T-helper 1 cell treated with Interleukin-12 subunit alpha and Interleukin-12 subunit beta and Interleukin-4 antibody, amounts not matched to agents 30 μg/mL and 1 μg/mL, for 36 hours (primary cell): ENCODE data around the gene FOXJ2.
"Not testable (repeated sequence)": the region's sequence is repeated elsewhere in the genome, so short reads cannot be mapped to it uniquely, and the experiment has no call there.

ENCODE experiments used
- H3K27ac Mint-ChIP-seq: one replicate; pipeline ENCODE4 v1.8.0; 2021; ENCODE audit warnings: mild to moderate bottlenecking, mixed read lengths
- H3K27me3 Mint-ChIP-seq: one replicate; pipeline ENCODE4 v1.8.0; 2021; ENCODE audit warnings: low read depth, mixed read lengths
- H3K36me3 Mint-ChIP-seq: one replicate; pipeline ENCODE4 v1.8.0; 2021; ENCODE audit warnings: low read depth, mixed read lengths
- H3K4me1 Mint-ChIP-seq: one replicate; pipeline ENCODE4 v1.8.0; 2021; ENCODE audit warnings: low read depth, mixed read lengths
- H3K4me3 Mint-ChIP-seq: one replicate; pipeline ENCODE4 v1.8.0; 2021; ENCODE audit warnings: mild to moderate bottlenecking, moderate library complexity, mixed read lengths
- H3K9me3 Mint-ChIP-seq: one replicate; pipeline ENCODE4 v1.8.0; 2021; ENCODE audit warnings: mixed read lengths

The FOXJ2 gene

GRCh38 chr12:8014836-8015235 is 17.7 kb upstream of the FOXJ2 start:
- Mint-ChIP-seq H3K27me3 (peaks cover 59% of the 10 kb centered on the region), H3K4me3 (no peak overlapping the region), H3K27ac (no peak overlapping the region), H3K4me1 (peaks cover 2% of the 10 kb centered on the region), H3K36me3 (no peaks in the 10 kb centered on the region), H3K9me3 (no peaks in the 10 kb centered on the region)

GRCh38 chr12:8018213-8018612 is 14.3 kb upstream of the FOXJ2 start:
- not testable (repeated sequence) for H3K4me1 Mint-ChIP-seq, H3K4me3 Mint-ChIP-seq, H3K27ac Mint-ChIP-seq, H3K36me3 Mint-ChIP-seq, H3K9me3 Mint-ChIP-seq
- peaks cover 54% of the 10 kb centered on the region for H3K27me3 Mint-ChIP-seq

- H3K36me3 Mint-ChIP-seq, result no peaks in the 10 kb centered on the region
- H3K27ac Mint-ChIP-seq, result no peak overlapping the region
- H3K4me1 Mint-ChIP-seq, result peaks cover 2% of the 10 kb centered on the region
- peaks cover 54% of the 10 kb centered on the region for H3K27me3 Mint-ChIP-seq
- no peaks in the 10 kb centered on the region for H3K9me3 Mint-ChIP-seq
- no peak overlapping the region for H3K4me3 Mint-ChIP-seq
These were observed 13.6 kb upstream of the FOXJ2 start for GRCh38 chr12:8018666-8019581.

- peak overlapping the region; percentile 98 for H3K27ac Mint-ChIP-seq
- no peaks in the 10 kb centered on the region for H3K27me3 Mint-ChIP-seq
- H3K4me1 Mint-ChIP-seq, result peaks cover 20% of the 10 kb centered on the region
- H3K4me3 Mint-ChIP-seq, result peak overlapping the region; percentile 91
- H3K36me3 Mint-ChIP-seq, result peaks cover 2% of the 10 kb centered on the region
- no peaks in the 10 kb centered on the region for H3K9me3 Mint-ChIP-seq
These were observed 6.1 kb upstream of the FOXJ2 start for GRCh38 chr12:8026291-8026900.

GRCh38 chr12:8027856-8028255 is 4.7 kb upstream of the FOXJ2 start:
- Mint-ChIP-seq H3K4me1 (peaks cover 24% of the 10 kb centered on the region), H3K27me3 (no peaks in the 10 kb centered on the region), H3K36me3 (peaks cover 2% of the 10 kb centered on the region), H3K4me3 (peak overlapping the region; percentile 91), H3K27ac (peak overlapping the region; percentile 91), H3K9me3 (no peaks in the 10 kb centered on the region)

GRCh38 chr12:8028267-8028666 is 4.2 kb upstream of the FOXJ2 start:
- Mint-ChIP-seq H3K36me3 (peaks cover 2% of the 10 kb centered on the region), H3K27ac (no peak overlapping the region), H3K9me3 (no peaks in the 10 kb centered on the region), H3K27me3 (no peaks in the 10 kb centered on the region), H3K4me1 (peaks cover 26% of the 10 kb centered on the region), H3K4me3 (no peak overlapping the region)

GRCh38 chr12:8030189-8030588 is 2.3 kb upstream of the FOXJ2 start:
- no peaks in the 10 kb centered on the region for H3K9me3 Mint-ChIP-seq
- H3K36me3 Mint-ChIP-seq, result peaks cover 4% of the 10 kb centered on the region
- H3K4me3 Mint-ChIP-seq, result no peak overlapping the region
- H3K27me3 Mint-ChIP-seq, result no peaks in the 10 kb centered on the region
- H3K4me1 Mint-ChIP-seq, result peaks cover 41% of the 10 kb centered on the region
- H3K27ac Mint-ChIP-seq, result no peak overlapping the region

GRCh38 chr12:8031017-8031416 is 1.5 kb upstream of the FOXJ2 start:
- H3K9me3 Mint-ChIP-seq, H3K36me3 Mint-ChIP-seq, H3K27me3 Mint-ChIP-seq, H3K4me3 Mint-ChIP-seq: not testable (repeated sequence)
- Mint-ChIP-seq H3K4me1 (peaks cover 46% of the 10 kb centered on the region), H3K27ac (peak overlapping the region; percentile 74)

- H3K27ac Mint-ChIP-seq, result peak overlapping the region; percentile 67
- H3K36me3 Mint-ChIP-seq, result peaks cover 2% of the 10 kb centered on the region
- H3K9me3 Mint-ChIP-seq, result no peaks in the 10 kb centered on the region
- H3K4me3 Mint-ChIP-seq, result peak overlapping the region; percentile 79
- H3K27me3 Mint-ChIP-seq, result no peaks in the 10 kb centered on the region
- H3K4me1 Mint-ChIP-seq, result peaks cover 42% of the 10 kb centered on the region
These were observed 659 bp upstream of the FOXJ2 start for GRCh38 chr12:8031872-8032241.

- no peaks in the 10 kb centered on the region for H3K9me3 Mint-ChIP-seq
- no peaks in the 10 kb centered on the region for H3K27me3 Mint-ChIP-seq
- H3K36me3 Mint-ChIP-seq, result peaks cover 4% of the 10 kb centered on the region
- H3K27ac Mint-ChIP-seq, result peak overlapping the region; percentile 82
- peak overlapping the region; percentile 81 for H3K4me3 Mint-ChIP-seq
- H3K4me1 Mint-ChIP-seq, result peaks cover 53% of the 10 kb centered on the region
These were observed 883 bp downstream of the FOXJ2 start for GRCh38 chr12:8033153-8034044.

GRCh38 chr12:8034802-8035201 is 2.3 kb downstream of the FOXJ2 start:
- Mint-ChIP-seq H3K4me1 (peaks cover 61% of the 10 kb centered on the region), H3K36me3 (peaks cover 4% of the 10 kb centered on the region), H3K27ac (peak overlapping the region; percentile 1), H3K4me3 (peak overlapping the region; percentile 81), H3K9me3 (no peaks in the 10 kb centered on the region), H3K27me3 (no peaks in the 10 kb centered on the region)

- no peaks in the 10 kb centered on the region for H3K27me3 Mint-ChIP-seq
- no peak overlapping the region for H3K4me3 Mint-ChIP-seq
- peaks cover 59% of the 10 kb centered on the region for H3K4me1 Mint-ChIP-seq
- H3K36me3 Mint-ChIP-seq, result peaks cover 5% of the 10 kb centered on the region
- H3K27ac Mint-ChIP-seq, result no peak overlapping the region
- no peaks in the 10 kb centered on the region for H3K9me3 Mint-ChIP-seq
These were observed 3.0 kb downstream of the FOXJ2 start for GRCh38 chr12:8035440-8036010.

GRCh38 chr12:8036346-8036745 is 3.8 kb downstream of the FOXJ2 start:
- Mint-ChIP-seq H3K27ac (no peak overlapping the region), H3K4me1 (peaks cover 59% of the 10 kb centered on the region), H3K27me3 (no peaks in the 10 kb centered on the region), H3K9me3 (no peaks in the 10 kb centered on the region), H3K36me3 (peaks cover 11% of the 10 kb centered on the region), H3K4me3 (no peak overlapping the region)

GRCh38 chr12:8037046-8037663 is 4.6 kb downstream of the FOXJ2 start:
- H3K4me1 Mint-ChIP-seq, result peaks cover 55% of the 10 kb centered on the region
- peak overlapping the region; percentile 50 for H3K4me3 Mint-ChIP-seq
- peaks cover 14% of the 10 kb centered on the region for H3K36me3 Mint-ChIP-seq
- H3K27ac Mint-ChIP-seq, result no peak overlapping the region
- H3K27me3 Mint-ChIP-seq, result no peaks in the 10 kb centered on the region
- H3K9me3 Mint-ChIP-seq, result no peaks in the 10 kb centered on the region
